NCI-H2107 treated with DMSO at 0.1 percent for 48 hours (cell line): ENCODE results near the gene REPIN1.

Experiments used
- DNase-seq: peaks from one replicate; lab custom pipeline; 2025; ENCODE audit not compliant: unreplicated experiment; lab: John Stamatoyannopoulos, UW

REPIN1 gene

GRCh38 chr7:150368096-150368883 lies at the start of gene REPIN1:
REPIN1 (plus strand) TSS chr7:150368822; CDS start chr7:150369712, 890 bp downstream.
- DNase-seq, result peak; percentile 67

- no peak for DNase-seq
Observed at GRCh38 chr7:150321788-150322113, 46.9 kb upstream of the REPIN1 start.

GRCh38 chr7:150322114-150322832 lies 46.3 kb upstream of the REPIN1 start:
- no peak for DNase-seq

- peak; percentile 32 for DNase-seq
Observed at GRCh38 chr7:150322833-150323681, 45.6 kb upstream of the REPIN1 start, which contains the start of the genes ACTR3C and LRRC61. ACTR3C (minus strand) TSS chr7:150323545; CDS start chr7:150295296, 28,249 bp downstream. LRRC61 (plus strand) TSS chr7:150323355; CDS start chr7:150336862, 13,507 bp downstream.

- DNase-seq, result peak; percentile 58
Observed at GRCh38 chr7:150323682-150324372, 44.8 kb upstream of the REPIN1 start.

- peak; percentile 34 for DNase-seq
Observed at GRCh38 chr7:150324373-150324961, 44.2 kb upstream of the REPIN1 start.

- DNase-seq, result no peak
Observed at GRCh38 chr7:150325110-150325611, 43.5 kb upstream of the REPIN1 start.

GRCh38 chr7:150325901-150326300 lies 42.7 kb upstream of the REPIN1 start:
- no peak for DNase-seq

GRCh38 chr7:150326657-150327268 lies 41.9 kb upstream of the REPIN1 start:
- DNase-seq, result no peak

- no peak for DNase-seq
Observed at GRCh38 chr7:150327308-150327707, 41.3 kb upstream of the REPIN1 start.

- no peak for DNase-seq
Observed at GRCh38 chr7:150329331-150330120, 39.1 kb upstream of the REPIN1 start.

- DNase-seq, result no peak
Observed at GRCh38 chr7:150330211-150330885, 38.3 kb upstream of the REPIN1 start.

GRCh38 chr7:150332852-150333635 lies 35.6 kb upstream of the REPIN1 start:
- DNase-seq, result no peak

GRCh38 chr7:150333659-150334058 lies 35.0 kb upstream of the REPIN1 start:
- DNase-seq, result no peak

- DNase-seq, result no peak
Observed at GRCh38 chr7:150334108-150334507, 34.5 kb upstream of the REPIN1 start.

GRCh38 chr7:150335108-150335773 lies 33.4 kb upstream of the REPIN1 start:
- no peak for DNase-seq

GRCh38 chr7:150335774-150336112 lies 32.9 kb upstream of the REPIN1 start:
- DNase-seq, result no peak
